Ovary (tissue), 9 donors: ENCODE measurements around the gene SPATA18. TPM values are rescaled to one million over a fixed set of nuclear protein-coding genes. Genes with fewer than 3 reads are reported as not detected.

Experiments used
- DNase-seq, 5 donors: peaks; one replicate each; pipeline ENCODE4 v3.0.0-alpha.2; 2019 to 2020
- H3K27ac ChIP-seq, 2 donors: fragments of 200-600 bp; one replicate each; pipeline versions ENCODE4 v1.5.1 to v1.8.0; 2019 to 2022
- H3K27me3 ChIP-seq: fragments of 200-600 bp; one replicate; pipeline ENCODE4 v1.8.0; 2022
- H3K36me3 ChIP-seq: fragments of 200-600 bp; sonication (generic); one replicate; pipeline ENCODE4 v1.5.1; 2019
- H3K4me1 ChIP-seq: one replicate; pipeline ENCODE4 v1.8.1; 2013; ENCODE audit warnings: mild to moderate bottlenecking, moderate library complexity; ENCODE audit not compliant: insufficient read depth
- H3K4me3 ChIP-seq: fragments of 200-600 bp; sonication (generic); one replicate; pipeline ENCODE4 v1.5.1; 2017
- H3K9me3 ChIP-seq, 2 donors: fragments of 200-600 bp in 1 of 2; sonication (generic) in 1 of 2; one replicate each; pipeline versions ENCODE4 v1.5.1 to v1.8.1; 2013 to 2019; ENCODE audit warnings: mild to moderate bottlenecking in 1 of 2, moderate library complexity in 1 of 2
- CTCF ChIP-seq, 3 donors: fragments of 450-650 bp in 2 of 3; fragments of 200-600 bp in 1 of 3; IDR thresholded peaks; one replicate each; pipeline versions ENCODE4 v1.5.1 to v1.8.0; 2016 to 2022; ENCODE audit warnings: antibody characterized with exemption in 3 of 3, mild to moderate bottlenecking in 1 of 3
- EP300 ChIP-seq: sonication (generic); formaldehyde crosslinking; IDR thresholded peaks from one replicate; pipeline ENCODE4 v1.6.1; 2017; ENCODE audit warnings: antibody characterized with exemption
- POLR2A ChIP-seq: fragments of 450-650 bp; IDR thresholded peaks from one replicate; pipeline ENCODE4 v1.6.1; 2017; ENCODE audit warnings: antibody characterized with exemption, mild to moderate bottlenecking, moderate library complexity
- WGBS, 3 donors: extraction: QIAGEN DNeasy Blood & Tissue Kit in 1 of 3; methylation state at CpG; one replicate each; pipeline versions ENCODE4 v1.1.5 to v1.1.7; 2013 to 2017; 5-methylcytosine and 5-hydroxymethylcytosine counted together
- intact Hi-C, 4 donors: fragments of 100-400 bp; cut with DNase I; formaldehyde crosslinking; loops; one replicate each; pipeline versions ENCODE4 v1.11.0 to v1.15.1; 2022 to 2023
- polyA plus RNA-seq, 2 donors: library from polyadenylated mRNA; stranded (reverse); fragments of 200-250 nt in 1 of 2; fragments of 350-450 nt in 1 of 2; fragmentation: Illumina TruSeq in 1 of 2; extraction: RNeasy Lipid Tissue Mini Kit (QIAGEN cat#74804) in 1 of 2; gene quantifications; one replicate each; pipeline ENCODE4 v1.2.3, GENCODE V29; 2013 to 2014
- total RNA-seq, 7 donors: library from RNA; depleted of rRNA in 2 of 7; stranded (reverse); fragments of >200 nt in 2 of 7; fragmentation: NEBNext Ultra II Directional in 3 of 7; extraction: Animal tissue kit (Norgen Biotek cat#: 25700) in 3 of 7; gene quantifications; one replicate each; pipeline versions ENCODE4 v1.1.0 to v1.2.4, GENCODE V29; 2016 to 2023
- donor health status: DM: no; HTN: no; CAD: no; lungs with moderate emphysema.
- donor health status: DM: no; HTN: no; CAD: no.
- donor health status: Bipolar disorder and iron deficiency.
- donor health status: DM: yes; HTN: yes; CAD: no.
- donor health status: DM: no; HTN: no; CAD: no.
- donor health status: DM: yes; HTN: yes; CAD: no.

The SPATA18 gene
- total and polyA plus RNA-seq, 9 donors, result 0.77 to 40.6 (median 4.8) TPM

GRCh38 chr4:52059372-52059771 is 8.3 kb downstream of the SPATA18 start:
- no peak overlapping the region for H3K4me3 ChIP-seq
- no peaks in the 10 kb centered on the region for H3K9me3 ChIP-seq
- no peak overlapping the region for H3K27ac ChIP-seq
- DNase-seq, result no peak
- H3K36me3 ChIP-seq, result no peaks in the 10 kb centered on the region
- H3K27me3 ChIP-seq, result no peaks in the 10 kb centered on the region
- intact Hi-C loops, result no loop called here
- H3K4me1 ChIP-seq, result no peaks in the 10 kb centered on the region
- 76 to 81% (median 81%) methylated on average over 3 of the region's 3 CpGs for WGBS, 3 donors
- no peak for TF ChIP-seq CTCF (IDR thresholded peaks at IDR 0.05)
- TF ChIP-seq EP300, result no peak
- TF ChIP-seq POLR2A, result no peak

- Histone ChIP-seq H3K4me3 (no peak overlapping the region), H3K27me3 (no peaks in the 10 kb centered on the region), H3K9me3 (no peaks in the 10 kb centered on the region), H3K36me3 (no peaks in the 10 kb centered on the region), H3K27ac (no peak overlapping the region), H3K4me1 (no peaks in the 10 kb centered on the region)
- WGBS, 3 donors, result 13 to 18% (median 17%) methylated on average over 1 of the region's 1 CpG
- TF ChIP-seq CTCF (IDR thresholded peaks at IDR 0.05), result no peak
- TF ChIP-seq POLR2A, result no peak
- intact Hi-C loops, result no loop called here
- DNase-seq, result no peak
These were observed 18.5 kb downstream of the SPATA18 start for GRCh38 chr4:52069571-52069970.

GRCh38 chr4:52071791-52072546 is 20.9 kb downstream of the SPATA18 start:
- no peaks in the 10 kb centered on the region for H3K27me3 ChIP-seq
- 78 to 90% (median 81%) methylated on average over 10 of the region's 10 CpGs for WGBS, 3 donors
- intact Hi-C loops, result no loop called here

GRCh38 chr4:52076731-52077130 is 25.6 kb downstream of the SPATA18 start:
- TF ChIP-seq POLR2A, result no peak
- intact Hi-C loops, result no loop called here
- no peak overlapping the region for H3K27ac ChIP-seq
- DNase-seq, result peak in 3 of 5 donors; percentile 17 to 32 (median 20)
- H3K27me3 ChIP-seq, result no peaks in the 10 kb centered on the region
- peaks cover 2% of the 10 kb centered on the region for H3K4me1 ChIP-seq
- no peaks in the 10 kb centered on the region for H3K9me3 ChIP-seq
- H3K4me3 ChIP-seq, result no peak overlapping the region
- H3K36me3 ChIP-seq, result no peaks in the 10 kb centered on the region
- WGBS, 3 donors, result 3 to 7% (median 6%) methylated on average over 26 of the region's 26 CpGs

More at GRCh38 chr4:52071791-52072546, 20.9 kb downstream of the SPATA18 start:
- no peak overlapping the region for H3K27ac ChIP-seq
- H3K4me3 ChIP-seq, result no peak overlapping the region
- DNase-seq, result no peak
- H3K4me1 ChIP-seq, result peaks cover 2% of the 10 kb centered on the region
- no peaks in the 10 kb centered on the region for H3K9me3 ChIP-seq
- no peaks in the 10 kb centered on the region for H3K36me3 ChIP-seq
- TF ChIP-seq CTCF (IDR thresholded peaks at IDR 0.05) (no peak), POLR2A (no peak), EP300 (no peak)

- Histone ChIP-seq H3K4me1 (peaks cover 2% of the 10 kb centered on the region), H3K36me3 (no peaks in the 10 kb centered on the region), H3K4me3 (no peak overlapping the region), H3K9me3 (no peaks in the 10 kb centered on the region), H3K27ac (no peak overlapping the region), H3K27me3 (no peaks in the 10 kb centered on the region)
- WGBS, 3 donors, result 76 to 83% (median 82%) methylated on average over 2 of the region's 2 CpGs
- intact Hi-C loops, result no loop called here
- TF ChIP-seq EP300 (no peak), CTCF (IDR thresholded peaks at IDR 0.05) (no peak)
- DNase-seq, result no peak
These were observed 28.6 kb downstream of the SPATA18 start for GRCh38 chr4:52079659-52080058.
